Mesendoderm (in vitro differentiated cells): ENCODE measurements around the gene PPP1R13L.
A peak's percentile ranks its signal among the peaks of the same experiment; 100 is the strongest.

Experiments used
- DNase-seq: peaks from one replicate; pipeline ENCODE4 v3.0.0; 2013
- H2AK5ac ChIP-seq: 2 replicates; pipeline ENCODE4 v1.6.1; 2013; ENCODE audit warnings: low read length, inconsistent platforms
- H2BK120ac ChIP-seq: 2 replicates; pipeline ENCODE4 v1.6.1; 2013; ENCODE audit warnings: low read depth, mild to moderate bottlenecking, low read length, moderate library complexity, mixed read lengths
- H2BK15ac ChIP-seq: replicated peaks from 2 replicates; pipeline ENCODE4 v1.6.1; 2013; ENCODE audit warnings: low read depth, mild to moderate bottlenecking, moderate library complexity
- H2BK5ac ChIP-seq: 2 replicates; pipeline ENCODE4 v1.6.1; 2013; ENCODE audit warnings: low read length, inconsistent platforms
- H3K18ac ChIP-seq: 2 replicates; pipeline ENCODE4 v1.6.1; 2013; ENCODE audit warnings: mild to moderate bottlenecking, low read length, mixed read lengths
- H3K23ac ChIP-seq: one replicate; pipeline ENCODE4 v1.6.1; 2013; ENCODE audit warnings: low read length
- H3K27ac ChIP-seq: 2 replicates; pipeline ENCODE4 v1.5.1; 2013; ENCODE audit warnings: low read depth, mild to moderate bottlenecking, inconsistent platforms, low read length, moderate library complexity
- H3K27me3 ChIP-seq: 2 replicates; pipeline ENCODE4 v1.6.1; 2013; ENCODE audit warnings: low read length, control low read depth, mild to moderate bottlenecking, inconsistent platforms; ENCODE audit not compliant: insufficient read depth, poor library complexity
- H3K36me3 ChIP-seq: 2 replicates; pipeline ENCODE4 v1.6.1; 2013; ENCODE audit warnings: low read length, inconsistent platforms; ENCODE audit not compliant: control insufficient read depth, insufficient read depth
- H3K4ac ChIP-seq: one replicate; pipeline ENCODE4 v1.6.1; 2013; ENCODE audit warnings: low read depth, mild to moderate bottlenecking, low read length, moderate library complexity
- H3K4me1 ChIP-seq: 2 replicates; pipeline ENCODE4 v1.6.1; 2013; ENCODE audit warnings: low read depth, low read length, inconsistent platforms; ENCODE audit not compliant: control insufficient read depth
- H3K4me2 ChIP-seq: 2 replicates; pipeline ENCODE4 v1.6.1; 2013; ENCODE audit warnings: low read length
- H3K4me3 ChIP-seq: 2 replicates; pipeline ENCODE4 v1.5.1; 2013; ENCODE audit warnings: mild to moderate bottlenecking, low read length
- H3K56ac ChIP-seq: one replicate; pipeline ENCODE4 v1.6.1; 2013; ENCODE audit warnings: low read length
- H3K79me1 ChIP-seq: 2 replicates; pipeline ENCODE4 v1.6.1; 2013; ENCODE audit warnings: low read length, inconsistent platforms
- H3K79me2 ChIP-seq: 2 replicates; pipeline ENCODE4 v1.6.1; 2013; ENCODE audit warnings: mild to moderate bottlenecking, low read length; ENCODE audit not compliant: control insufficient read depth, insufficient read depth
- H3K9ac ChIP-seq: 2 replicates; pipeline ENCODE4 v1.6.1; 2013; ENCODE audit warnings: low read length, inconsistent platforms
- H4K5ac ChIP-seq: one replicate; pipeline ENCODE4 v1.6.1; 2013; ENCODE audit warnings: low read length
- H4K8ac ChIP-seq: one replicate; pipeline ENCODE4 v1.6.1; 2013; ENCODE audit warnings: low read depth, mild to moderate bottlenecking, control low read depth, low read length, moderate library complexity
- WGBS: extraction: QIAGEN DNeasy Blood & Tissue Kit; methylation state at CpG from one replicate; pipeline ENCODE4 v1.1.7; 2013; ENCODE audit warnings: low lambda C conversion rate, missing lambda C conversion rate; ENCODE audit not compliant: insufficient coverage; ENCODE audit errors: extremely low coverage; 5-methylcytosine and 5-hydroxymethylcytosine counted together

Gene PPP1R13L

GRCh38 chr19:45403272-45403671 lies 1.6 kb downstream of the PPP1R13L start:
- Histone ChIP-seq H3K79me2 (peaks cover 9% of the 10 kb centered on the region), H3K23ac (peak overlapping the region; percentile 37), H3K9ac (peak overlapping the region; percentile 53), H3K27ac (peak overlapping the region; percentile 69), H2BK5ac (peak overlapping the region; percentile 29), H3K36me3 (no peaks in the 10 kb centered on the region), H3K56ac (peak overlapping the region; percentile 83), H2BK15ac (peak overlapping the region; percentile 80), H3K4me3 (no peak overlapping the region), H3K4ac (peak overlapping the region; percentile 63), H3K79me1 (peaks cover 17% of the 10 kb centered on the region), H4K5ac (no peak overlapping the region), H3K27me3 (no peaks in the 10 kb centered on the region), H4K8ac (no peak overlapping the region), H3K4me2 (peak overlapping the region; percentile 85), H2BK120ac (peak overlapping the region; percentile 29), H2AK5ac (no peak overlapping the region), H3K4me1 (peaks cover 9% of the 10 kb centered on the region), H3K18ac (peak overlapping the region; percentile 43)
- DNase-seq: no peak
- no CpG with 5 or more reads among the region's 4 CpGs for WGBS

GRCh38 chr19:45402298-45403061 lies 2.4 kb downstream of the PPP1R13L start:
- peak; percentile 92 for DNase-seq
- no CpG with 5 or more reads among the region's 40 CpGs for WGBS

GRCh38 chr19:45401815-45402214 lies 3.1 kb downstream of the PPP1R13L start:
- Histone ChIP-seq H3K79me1 (peaks cover 12% of the 10 kb centered on the region), H3K9ac (no peak overlapping the region), H3K27ac (no peak overlapping the region), H2BK15ac (no peak overlapping the region), H3K18ac (no peak overlapping the region), H2BK5ac (no peak overlapping the region), H3K4me3 (no peak overlapping the region), H3K27me3 (no peaks in the 10 kb centered on the region), H3K79me2 (peaks cover 2% of the 10 kb centered on the region), H3K4me2 (no peak overlapping the region), H3K4ac (no peak overlapping the region), H2AK5ac (no peak overlapping the region), H3K4me1 (peaks cover 9% of the 10 kb centered on the region), H4K8ac (no peak overlapping the region), H2BK120ac (no peak overlapping the region), H4K5ac (no peak overlapping the region), H3K36me3 (no peaks in the 10 kb centered on the region), H3K23ac (no peak overlapping the region), H3K56ac (peak overlapping the region; percentile 65)
- DNase-seq: no peak
- WGBS: no CpG with 5 or more reads among the region's 6 CpGs

More at GRCh38 chr19:45402298-45403061, 2.4 kb downstream of the PPP1R13L start:
- peaks cover 8% of the 10 kb centered on the region for H3K79me2 ChIP-seq
- no peak overlapping the region for H3K23ac ChIP-seq
- H2BK120ac ChIP-seq: no peak overlapping the region
- peak overlapping the region; percentile 8 for H3K9ac ChIP-seq
- no peak overlapping the region for H3K4me2 ChIP-seq
- H3K4ac ChIP-seq: peak overlapping the region; percentile 6
- H3K36me3 ChIP-seq: no peaks in the 10 kb centered on the region
- H3K4me1 ChIP-seq: peaks cover 9% of the 10 kb centered on the region
- H3K18ac ChIP-seq: peak overlapping the region; percentile 65
- no peaks in the 10 kb centered on the region for H3K27me3 ChIP-seq
- peak overlapping the region; percentile 3 for H3K27ac ChIP-seq
- H2BK15ac ChIP-seq: no peak overlapping the region
- H3K79me1 ChIP-seq: peaks cover 15% of the 10 kb centered on the region
- H3K4me3 ChIP-seq: no peak overlapping the region
- H2BK5ac ChIP-seq: no peak overlapping the region
- H2AK5ac ChIP-seq: peak overlapping the region; percentile 68
- no peak overlapping the region for H4K5ac ChIP-seq
- no peak overlapping the region for H4K8ac ChIP-seq
- H3K56ac ChIP-seq: peak overlapping the region; percentile 65

GRCh38 chr19:45400192-45400591 lies 4.7 kb downstream of the PPP1R13L start:
- H3K9ac ChIP-seq: no peak overlapping the region
- no peak overlapping the region for H2BK5ac ChIP-seq
- no peaks in the 10 kb centered on the region for H3K27me3 ChIP-seq
- DNase-seq: no peak
- no peak overlapping the region for H2BK15ac ChIP-seq
- no CpG with 5 or more reads among the region's 6 CpGs for WGBS
- no peak overlapping the region for H2BK120ac ChIP-seq
- H3K18ac ChIP-seq: no peak overlapping the region
- peaks cover 9% of the 10 kb centered on the region for H3K4me1 ChIP-seq
- H3K36me3 ChIP-seq: no peaks in the 10 kb centered on the region
- H3K23ac ChIP-seq: no peak overlapping the region
- no peak overlapping the region for H4K5ac ChIP-seq
- H3K4me3 ChIP-seq: no peak overlapping the region
- H3K79me1 ChIP-seq: peaks cover 9% of the 10 kb centered on the region
- no peak overlapping the region for H3K56ac ChIP-seq
- H2AK5ac ChIP-seq: no peak overlapping the region
- no peak overlapping the region for H3K4me2 ChIP-seq
- no peak overlapping the region for H4K8ac ChIP-seq
- no peak overlapping the region for H3K27ac ChIP-seq
- H3K79me2 ChIP-seq: no peaks in the 10 kb centered on the region
- H3K4ac ChIP-seq: no peak overlapping the region

- peak overlapping the region; percentile 78 for H3K56ac ChIP-seq
- no CpG with 5 or more reads among the region's 59 CpGs for WGBS
Observed at GRCh38 chr19:45395821-45396617, 8.8 kb downstream of the PPP1R13L start.

More at GRCh38 chr19:45395821-45396617, 8.8 kb downstream of the PPP1R13L start:
- Histone ChIP-seq H3K27ac (no peak overlapping the region), H3K23ac (no peak overlapping the region), H2BK5ac (no peak overlapping the region), H2BK15ac (no peak overlapping the region), H2AK5ac (no peak overlapping the region), H3K4ac (no peak overlapping the region), H3K4me3 (no peak overlapping the region), H3K4me2 (peak overlapping the region; percentile 48), H3K18ac (no peak overlapping the region), H3K79me1 (peaks cover 2% of the 10 kb centered on the region), H3K27me3 (no peaks in the 10 kb centered on the region), H3K79me2 (no peaks in the 10 kb centered on the region), H3K4me1 (no peaks in the 10 kb centered on the region), H3K9ac (peak overlapping the region; percentile 54), H4K8ac (no peak overlapping the region), H4K5ac (no peak overlapping the region), H3K36me3 (no peaks in the 10 kb centered on the region), H2BK120ac (no peak overlapping the region)
- DNase-seq: peak; percentile 91
